Fibroblast of gingiva (primary cell): ENCODE measurements around the gene KCNQ5.

Experiments
- DNase-seq: peaks from one replicate; pipeline ENCODE4 v3.0.0-alpha.2; 2011; ENCODE audit warnings: low read depth

The KCNQ5 gene

GRCh38 chr6:73123632-73124329 is 501.9 kb downstream of the KCNQ5 start:
- DNase-seq: no peak

GRCh38 chr6:73129653-73130443 is 508.0 kb downstream of the KCNQ5 start:
- DNase-seq: peak; percentile 74

- peak; percentile 8 for DNase-seq
Observed at GRCh38 chr6:73131706-73132105, 509.8 kb downstream of the KCNQ5 start.

- DNase-seq: peak; percentile 5
Observed at GRCh38 chr6:73134588-73134987, 512.7 kb downstream of the KCNQ5 start.

- no peak for DNase-seq
Observed at GRCh38 chr6:73139681-73140383, 518.0 kb downstream of the KCNQ5 start.

GRCh38 chr6:73143551-73143950 is 521.7 kb downstream of the KCNQ5 start:
- no peak for DNase-seq

GRCh38 chr6:73144516-73144915 is 522.7 kb downstream of the KCNQ5 start:
- no peak for DNase-seq

- DNase-seq: no peak
Observed at GRCh38 chr6:73145690-73146089, 523.8 kb downstream of the KCNQ5 start.

GRCh38 chr6:73151732-73152131 is 529.9 kb downstream of the KCNQ5 start:
- no peak for DNase-seq

- no peak for DNase-seq
Observed at GRCh38 chr6:73152556-73152955, 530.7 kb downstream of the KCNQ5 start.

GRCh38 chr6:73152966-73153757 is 531.3 kb downstream of the KCNQ5 start:
- DNase-seq: peak; percentile 3

GRCh38 chr6:73156793-73157767 is 535.2 kb downstream of the KCNQ5 start:
- DNase-seq: no peak

- DNase-seq: no peak
Observed at GRCh38 chr6:73157870-73158269, 536.0 kb downstream of the KCNQ5 start.

- peak; percentile 3 for DNase-seq
Observed at GRCh38 chr6:73169111-73169510, 547.2 kb downstream of the KCNQ5 start.

- DNase-seq: no peak
Observed at GRCh38 chr6:73169633-73170032, 547.8 kb downstream of the KCNQ5 start.

GRCh38 chr6:73174646-73175045 is 552.8 kb downstream of the KCNQ5 start:
- DNase-seq: no peak

GRCh38 chr6:73176057-73176456 is 554.2 kb downstream of the KCNQ5 start:
- no peak for DNase-seq

GRCh38 chr6:73177221-73177944 is 555.5 kb downstream of the KCNQ5 start:
- DNase-seq: no peak

- no peak for DNase-seq
Observed at GRCh38 chr6:73180076-73180738, 558.3 kb downstream of the KCNQ5 start.
